ENCODE measurements around the gene CDCP2.
"Not testable (repeated sequence)": the region's sequence is repeated elsewhere in the genome, so short reads cannot be mapped to it uniquely, and the experiment has no call there.

Gene CDCP2

GRCh38 chr1:54114001-54114400, 38.8 kb downstream of the CDCP2 start:
- DNase-seq, result no peak

GRCh38 chr1:54112705-54113368, 40.0 kb downstream of the CDCP2 start:
- no peak for DNase-seq

GRCh38 chr1:54112027-54112426, 40.8 kb downstream of the CDCP2 start:
- DNase-seq, result no peak

- no peak for DNase-seq
Observed at GRCh38 chr1:54111624-54112023, 41.2 kb downstream of the CDCP2 start.

- no peak for DNase-seq
Observed at GRCh38 chr1:54110996-54111395, 41.8 kb downstream of the CDCP2 start.

GRCh38 chr1:54109129-54110090, 43.4 kb downstream of the CDCP2 start:
- DNase-seq, result no peak

GRCh38 chr1:54108156-54108555, 44.6 kb downstream of the CDCP2 start:
- DNase-seq, result no peak

GRCh38 chr1:54107131-54107530, 45.7 kb downstream of the CDCP2 start:
- DNase-seq, result no peak

- no peak for DNase-seq
Observed at GRCh38 chr1:54105736-54106269, 47.0 kb downstream of the CDCP2 start.

GRCh38 chr1:54105080-54105479, 47.7 kb downstream of the CDCP2 start:
- DNase-seq, result no peak

GRCh38 chr1:54104613-54105012, 48.2 kb downstream of the CDCP2 start:
- DNase-seq, result not testable (repeated sequence)

- no peak for DNase-seq
Observed at GRCh38 chr1:54103414-54103813, 49.4 kb downstream of the CDCP2 start.

- DNase-seq, result no peak
Observed at GRCh38 chr1:54100500-54100899, 52.3 kb downstream of the CDCP2 start.

GRCh38 chr1:54099061-54099610, 53.7 kb downstream of the CDCP2 start:
- DNase-seq, result no peak

GRCh38 chr1:54096877-54097240, 55.9 kb downstream of the CDCP2 start:
- no peak for DNase-seq

- DNase-seq, result no peak
Observed at GRCh38 chr1:54096227-54096876, 56.4 kb downstream of the CDCP2 start.

GRCh38 chr1:54095546-54096226, 57.1 kb downstream of the CDCP2 start:
- DNase-seq, result no peak

GRCh38 chr1:54094730-54095105, 58.1 kb downstream of the CDCP2 start:
- not testable (repeated sequence) for DNase-seq

GRCh38 chr1:54094001-54094729, 58.6 kb downstream of the CDCP2 start:
- DNase-seq, result no peak

- no peak for DNase-seq
Observed at GRCh38 chr1:54091666-54092065, 61.1 kb downstream of the CDCP2 start.

- no peak for DNase-seq
Observed at GRCh38 chr1:54088385-54088784, 64.4 kb downstream of the CDCP2 start.

GRCh38 chr1:54086754-54087153, 66.0 kb downstream of the CDCP2 start:
- no peak for DNase-seq
